GM12892 (cell line): ENCODE results near the gene TIAM1.

Experiments used
- POLR2A ChIP-seq: IDR thresholded peaks from 2 replicates; pipeline ENCODE4 v1.6.1; 2011; ENCODE audit warnings: low read depth, low read length, control low read depth
- POLR2AphosphoS5 ChIP-seq: IDR thresholded peaks from 2 replicates; pipeline ENCODE4 v1.6.1; 2011; ENCODE audit warnings: low read depth, low read length, control low read depth

- TF ChIP-seq POLR2A (no peak), POLR2AphosphoS5 (no peak)
These were observed 61.0 kb downstream of the TIAM1 start for GRCh38 chr21:31283025-31283424.
